OCI-LY3 (cell line): Measurements from ENCODE around the gene NAT14.

Experiments
- CTCF ChIP-seq: fragments of 200-600, 300-600 bp; sonication (generic); IDR thresholded peaks from 2 replicates; pipeline ENCODE4 v1.5.1; 2014; ENCODE audit warnings: antibody characterized with exemption, low read length, low read depth
- EZH2phosphoT487 ChIP-seq: fragments of 200-600 bp; shearing (Covaris generic); IDR thresholded peaks from 2 replicates; pipeline ENCODE4 v1.6.1; 2018; ENCODE audit warnings: antibody characterized with exemption, mixed run types, low read depth

- TF ChIP-seq CTCF (0 out of 2 replicates have a peak, but pooled peaks have one; percentile 6), EZH2phosphoT487 (no peak)
Observed at GRCh38 chr19:55452749-55453346, 32.1 kb upstream of the NAT14 start.
